Psoas muscle (tissue), 8 donors: ENCODE measurements around the gene TKFC. TPM values are rescaled to one million over a fixed set of nuclear protein-coding genes. Genes with fewer than 3 reads are reported as not detected.

Source experiments
- ATAC-seq, 4 donors: fragments of 200-7000 bp; cut with Tn5 transposase; one replicate each; pipeline ENCODE4 v1.9.1; 2020; ENCODE audit warnings: moderate library complexity in 3 of 4, mild to moderate bottlenecking in 2 of 4
- DNase-seq, 2 donors: peaks; one replicate each; pipeline ENCODE4 v3.0.0-alpha.2; 2020
- H3K27ac ChIP-seq: fragments of 200-600 bp; one replicate; pipeline ENCODE4 v1.8.0; 2022
- H3K27me3 ChIP-seq, 3 donors: fragments of 200-600 bp in 1 of 3; one replicate each; pipeline versions ENCODE4 v1.6.1 to v1.8.0; 2013 to 2022; ENCODE audit warnings: low read length in 2 of 3, mild to moderate bottlenecking in 2 of 3, moderate library complexity in 1 of 3; ENCODE audit not compliant: insufficient read depth in 3 of 3
- H3K36me3 ChIP-seq, 2 donors: fragments of 200-600 bp in 1 of 2; one replicate each; pipeline versions ENCODE4 v1.6.1 to v1.8.0; 2013 to 2022; ENCODE audit warnings: low read depth in 1 of 2, mild to moderate bottlenecking in 1 of 2, moderate library complexity in 1 of 2; ENCODE audit not compliant: insufficient read depth in 1 of 2
- H3K4me1 ChIP-seq: fragments of 200-600 bp; one replicate; pipeline ENCODE4 v1.8.0; 2022
- H3K4me3 ChIP-seq: fragments of 200-600 bp; one replicate; pipeline ENCODE4 v1.8.0; 2022; ENCODE audit warnings: mild to moderate bottlenecking
- H3K9me3 ChIP-seq: fragments of 200-600 bp; one replicate; pipeline ENCODE4 v1.8.0; 2022
- CTCF ChIP-seq: fragments of 200-600 bp; IDR thresholded peaks from one replicate; pipeline ENCODE4 v1.8.0; 2022; ENCODE audit warnings: antibody characterized with exemption
- WGBS, 3 donors: extraction: QIAGEN DNeasy Blood & Tissue Kit; methylation state at CpG; one replicate each; pipeline versions ENCODE4 v1.1.6 to v1.1.7; 2013; 5-methylcytosine and 5-hydroxymethylcytosine counted together
- intact Hi-C, 2 donors: fragments of 100-400 bp; cut with DNase I; formaldehyde crosslinking; loops; one replicate each; pipeline versions ENCODE4 v1.11.0 to v1.14.2; 2022
- polyA plus RNA-seq, 3 donors: library from polyadenylated mRNA; stranded (reverse); fragments of 200-250 nt; gene quantifications; one replicate each; pipeline ENCODE4 v1.2.3, GENCODE V29; 2013
- total RNA-seq, 4 donors: library from RNA; stranded (reverse); fragmentation: NEBNext Ultra II Directional in 2 of 4; extraction: Animal tissue kit (Norgen Biotek cat#: 25700) in 2 of 4; gene quantifications; one replicate each; pipeline versions ENCODE4 v1.2.1 to v1.2.4, GENCODE V29; 2021 to 2023
- donor health status: healthy with polysubstance abuse.
- donor health status: DM: no; HTN: no; CAD: no; lungs with moderate emphysema.
- donor health status: Bipolar disorder and iron deficiency.
- donor health status: healthy.
- donor health status: DM: yes; HTN: yes; CAD: no.
- donor health status: DM: no; HTN: no; CAD: no.
- donor health status: DM: no; HTN: no; CAD: no.
- donor health status: DM: yes; HTN: yes; CAD: no.

The TKFC gene
- total and polyA plus RNA-seq, 7 donors = 7.2 to 30.4 (median 13.4) TPM

GRCh38 chr11:61341706-61342105, 8.7 kb downstream of the TKFC start:
- Histone ChIP-seq H3K9me3 (no peaks in the 10 kb centered on the region), H3K4me3 (no peak overlapping the region), H3K27me3 (no peaks in the 10 kb centered on the region), H3K36me3 (peaks cover 0 to 54% of the 10 kb centered on the region in 2 donors), H3K27ac (no peak overlapping the region), H3K4me1 (no peaks in the 10 kb centered on the region)
- DNase-seq (no peak), ATAC-seq (no peak)
- no peak for TF ChIP-seq CTCF
- intact Hi-C loops = no loop called here
- 90 to 95% (median 95%) methylated on average over 4 of the region's 4 CpGs for WGBS, 3 donors

- 89 to 93% (median 91%) methylated on average over 20 of the region's 20 CpGs for WGBS, 3 donors
- TF ChIP-seq CTCF = no peak
- no peak for ATAC-seq
- Histone ChIP-seq H3K9me3 (no peaks in the 10 kb centered on the region), H3K27ac (no peak overlapping the region), H3K36me3 (peaks cover 0 to 60% of the 10 kb centered on the region in 2 donors), H3K27me3 (no peaks in the 10 kb centered on the region), H3K4me1 (no peaks in the 10 kb centered on the region), H3K4me3 (no peak overlapping the region)
- DNase-seq = no peak
- intact Hi-C loops = no loop called here
Observed at GRCh38 chr11:61342207-61342803, 9.3 kb downstream of the TKFC start.

GRCh38 chr11:61343792-61344745, 11.0 kb downstream of the TKFC start:
- H3K4me1 ChIP-seq = no peaks in the 10 kb centered on the region
- intact Hi-C loops = no loop called here
- H3K27ac ChIP-seq = no peak overlapping the region
- ATAC-seq = no peak
- H3K9me3 ChIP-seq = no peaks in the 10 kb centered on the region
- 88 to 95% (median 88%) methylated on average over 27 to 29 of the region's 29 CpGs for WGBS, 3 donors
- no peak for TF ChIP-seq CTCF
- H3K27me3 ChIP-seq = no peaks in the 10 kb centered on the region
- no peak overlapping the region for H3K4me3 ChIP-seq
- DNase-seq = no peak
- peaks cover 0 to 69% of the 10 kb centered on the region in 2 donors for H3K36me3 ChIP-seq

- Histone ChIP-seq H3K4me3 (no peak overlapping the region), H3K36me3 (peaks cover 0 to 74% of the 10 kb centered on the region in 2 donors), H3K9me3 (no peaks in the 10 kb centered on the region), H3K27me3 (no peaks in the 10 kb centered on the region), H3K27ac (no peak overlapping the region), H3K4me1 (no peaks in the 10 kb centered on the region)
- TF ChIP-seq CTCF = no peak
- 27 to 47% (median 42%) methylated on average over 4 of the region's 4 CpGs for WGBS, 3 donors
- intact Hi-C loops = no loop called here
- ATAC-seq = no peak
- DNase-seq = no peak
Observed at GRCh38 chr11:61345170-61345610, 12.2 kb downstream of the TKFC start.
